HEK293 (cell line): ENCODE measurements around the gene ZNF358.

Experiments used
- CTCF ChIA-PET: fragments of 350-600 bp; formaldehyde crosslinking; extraction: SDS; loops from one replicate; lab custom pipeline; 2021; ENCODE audit warnings: antibody characterized with exemption; lab: Yijun Ruan, JAX
- POLR2A ChIA-PET: fragments of 300-600 bp; formaldehyde crosslinking; extraction: SDS; loops from one replicate; lab custom pipeline; 2020; ENCODE audit warnings: antibody characterized with exemption, inconsistent platforms; lab: Yijun Ruan, JAX
- H3K27ac ChIP-seq: fragments of 200-500 bp; sonication (Bioruptor generic); 2 replicates; pipeline ENCODE4 v1.5.1; 2014; ENCODE audit warnings: low read depth, low read length, control low read depth, inconsistent platforms; ENCODE audit errors: extremely low read depth
- H3K36me3 ChIP-seq, 2 experiments: fragments of 200-500 bp in 1 of 2; sonication (Bioruptor generic) in 1 of 2; 1 replicate in 1 of 2; 2 replicates in 1 of 2; pipeline ENCODE4 v1.5.1; 2014 to 2017; ENCODE audit warnings: inconsistent platforms in 2 of 2, low read length in 2 of 2; ENCODE audit not compliant: control insufficient read depth in 2 of 2, insufficient read depth in 1 of 2
- H3K4me1 ChIP-seq: fragments of 200-500 bp; sonication (Bioruptor generic); 2 replicates; pipeline ENCODE4 v1.5.1; 2014; ENCODE audit warnings: mild to moderate bottlenecking, low read length, inconsistent platforms; ENCODE audit not compliant: control insufficient read depth, insufficient read depth
- H3K4me3 ChIP-seq: 2 replicates; pipeline ENCODE4 v1.5.1; 2011; ENCODE audit warnings: low read depth, mild to moderate bottlenecking, control low read depth, low read length, moderate library complexity
- H3K9me3 ChIP-seq: fragments of 200-500 bp; sonication (Bioruptor generic); 2 replicates; pipeline ENCODE4 v1.5.1; 2014; ENCODE audit warnings: low read depth, low read length, inconsistent platforms; ENCODE audit not compliant: control insufficient read depth, insufficient read depth
- BCL11A ChIP-seq: fragments of 450-650 bp; formaldehyde crosslinking; IDR thresholded peaks from 2 replicates; pipeline ENCODE4 v1.5.1; 2016; ENCODE audit warnings: low read depth, missing biosample characterization, missing genetic modification characterization
- BCL11B ChIP-seq: fragments of 450-650 bp; formaldehyde crosslinking; IDR thresholded peaks from 2 replicates; pipeline ENCODE4 v1.5.1; 2016; ENCODE audit warnings: low read depth, missing biosample characterization, missing genetic modification characterization
- KLF9 ChIP-seq: fragments of 450-650 bp; formaldehyde crosslinking; IDR thresholded peaks from 2 replicates; pipeline ENCODE4 v1.5.1; 2016; ENCODE audit warnings: missing biosample characterization, missing genetic modification characterization, low read depth
- OSR2 ChIP-seq: fragments of 450-650 bp; formaldehyde crosslinking; IDR thresholded peaks from 2 replicates; pipeline ENCODE4 v1.5.1; 2016; ENCODE audit warnings: missing biosample characterization, missing genetic modification characterization
- PRDM1 ChIP-seq: fragments of 450-650 bp; formaldehyde crosslinking; IDR thresholded peaks from 2 replicates; pipeline ENCODE4; 2016; ENCODE audit warnings: missing biosample characterization, missing genetic modification characterization
- REST ChIP-seq: fragments of 450-650 bp; formaldehyde crosslinking; IDR thresholded peaks from 2 replicates; pipeline ENCODE4 v1.5.1; 2016; ENCODE audit warnings: missing biosample characterization, missing genetic modification characterization
- YY1 ChIP-seq: fragments of 450-650 bp; formaldehyde crosslinking; IDR thresholded peaks from 2 replicates; pipeline ENCODE4 v1.5.1; 2018; ENCODE audit warnings: missing biosample characterization, missing genetic modification characterization
- ZNF2 ChIP-seq: fragments of 450-650 bp; formaldehyde crosslinking; IDR thresholded peaks from 2 replicates; pipeline ENCODE4 v1.5.1; 2016; ENCODE audit warnings: missing biosample characterization, missing genetic modification characterization
- ZNF274 ChIP-seq, 2 experiments: fragments of 200-500 bp in 1 of 2; fragments of 450-650 bp in 1 of 2; sonication (Bioruptor generic) in 1 of 2; formaldehyde crosslinking in 1 of 2; IDR thresholded peaks; 2 replicates each; pipeline versions ENCODE4 v1.5.1 to v1.6.1; 2014 to 2016; ENCODE audit warnings: borderline replicate concordance in 1 of 2, inconsistent platforms in 1 of 2, low read length in 1 of 2, missing biosample characterization in 1 of 2, missing genetic modification characterization in 1 of 2
- ZNF341 ChIP-seq: fragments of 450-650 bp; formaldehyde crosslinking; IDR thresholded peaks from 2 replicates; pipeline ENCODE4; 2016; ENCODE audit warnings: low read depth, missing biosample characterization, missing genetic modification characterization
- ZNF549 ChIP-seq: fragments of 450-650 bp; IDR thresholded peaks from 2 replicates; pipeline ENCODE4 v1.5.1; 2018; ENCODE audit warnings: missing biosample characterization, missing genetic modification characterization, mild to moderate bottlenecking, inconsistent platforms, moderate library complexity
- ZNF600 ChIP-seq: fragments of 450-650 bp; formaldehyde crosslinking; IDR thresholded peaks from 2 replicates; pipeline ENCODE4 v1.5.1; 2016; ENCODE audit warnings: missing biosample characterization, missing genetic modification characterization
- ZNF623 ChIP-seq: fragments of 450-650 bp; formaldehyde crosslinking; IDR thresholded peaks from 2 replicates; pipeline ENCODE4 v1.5.1; 2016; ENCODE audit warnings: missing biosample characterization, missing genetic modification characterization
- ZNF658 ChIP-seq: fragments of 450-650 bp; formaldehyde crosslinking; IDR thresholded peaks from 2 replicates; pipeline ENCODE4; 2016; ENCODE audit warnings: missing biosample characterization, missing genetic modification characterization
- ZNF776 ChIP-seq: fragments of 450-650 bp; formaldehyde crosslinking; IDR thresholded peaks from 2 replicates; pipeline ENCODE4 v1.5.0; 2017; ENCODE audit warnings: missing biosample characterization, missing genetic modification characterization, borderline replicate concordance
- ZXDB ChIP-seq: fragments of 450-650 bp; formaldehyde crosslinking; IDR thresholded peaks from 2 replicates; pipeline ENCODE4 v1.5.1; 2016; ENCODE audit warnings: missing biosample characterization, missing genetic modification characterization
- TF ChIP-seq, protein P1 (sequence below): fragments of 450-650 bp; formaldehyde crosslinking; conservative IDR thresholded peaks from 2 replicates; pipeline ENCODE4 v1.5.1; 2016; ENCODE audit warnings: low read depth, missing biosample characterization, missing genetic modification characterization

Gene ZNF358

GRCh38 chr19:7529246-7529600 is 13.3 kb downstream of the ZNF358 start:
- ChIA-PET CTCF (no interaction called here), POLR2A (no interaction called here)
- peaks cover 0 to 43% of the 10 kb centered on the region in 2 experiments; a peak in 2 of 3 replicates for H3K36me3 ChIP-seq

DNA sequence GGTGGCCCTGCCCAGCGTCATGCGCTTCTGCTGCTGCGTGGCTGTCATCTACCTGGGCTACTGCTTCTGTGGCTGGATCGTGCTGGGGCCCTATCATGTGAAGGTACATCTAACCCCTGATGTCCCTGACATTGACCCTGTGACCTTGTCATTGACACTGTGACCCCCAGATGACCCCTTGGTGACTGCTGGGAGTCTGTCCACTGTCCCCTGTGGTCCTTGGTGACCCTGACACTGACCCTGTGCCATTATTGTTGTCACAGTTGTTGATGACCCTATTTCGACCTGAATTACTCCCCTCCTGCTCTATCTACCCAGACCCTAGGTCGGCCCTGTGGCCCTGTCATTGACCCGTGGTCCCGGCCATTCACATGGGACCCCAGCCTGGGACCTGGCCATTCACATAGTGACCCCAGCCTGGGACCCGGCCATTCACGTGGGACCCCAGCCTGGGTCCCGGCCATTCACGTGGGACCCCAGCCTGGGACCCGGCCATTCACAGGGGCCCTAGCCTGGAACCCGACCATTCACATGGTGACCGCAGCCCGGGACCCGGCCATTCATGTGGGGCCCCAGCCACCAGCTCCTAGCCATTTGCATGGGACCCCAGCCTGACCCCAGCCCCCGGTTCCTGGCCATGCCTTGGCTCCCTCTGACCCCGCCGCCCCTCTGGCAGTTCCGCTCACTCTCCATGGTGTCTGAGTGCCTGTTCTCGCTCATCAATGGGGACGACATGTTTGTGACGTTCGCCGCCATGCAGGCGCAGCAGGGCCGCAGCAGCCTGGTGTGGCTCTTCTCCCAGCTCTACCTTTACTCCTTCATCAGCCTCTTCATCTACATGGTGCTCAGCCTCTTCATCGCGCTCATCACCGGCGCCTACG is 13.9 kb downstream of the ZNF358 start:
- Histone ChIP-seq H3K9me3 (no peaks in the 10 kb centered on the region), H3K4me3 (no peak overlapping the region), H3K27ac (no peak overlapping the region), H3K36me3 (peaks cover 0 to 43% of the 10 kb centered on the region in 2 experiments; a peak in 2 of 3 replicates), H3K4me1 (no peaks in the 10 kb centered on the region)
- CTCF ChIA-PET, result no interaction called here
- TF ChIP-seq BCL11A (tag by site-specific recombination) (0 out of 2 replicates have a peak, but pooled peaks have one; percentile 54), ZNF2 (tag by site-specific recombination) (no peak), BCL11B (peak; percentile 83), ZNF274 (IDR thresholded peaks at IDR 0.05; ENCODE audit: low read length) (no peak), ZNF274 (tag by site-specific recombination; IDR thresholded peaks at IDR 0.05; ENCODE audit: borderline replicate concordance) (no peak)
- POLR2A ChIA-PET, result no interaction called here

More at GRCh38 chr19:7529246-7529600, 13.3 kb downstream of the ZNF358 start:
- Histone ChIP-seq H3K4me3 (no peak overlapping the region), H3K27ac (no peak overlapping the region), H3K9me3 (no peaks in the 10 kb centered on the region), H3K4me1 (no peaks in the 10 kb centered on the region)
- TF ChIP-seq KLF9 (tag by site-specific recombination) (0 out of 2 replicates have a peak, but pooled peaks have one; percentile 40), PRDM1 (no peak)

DNA sequence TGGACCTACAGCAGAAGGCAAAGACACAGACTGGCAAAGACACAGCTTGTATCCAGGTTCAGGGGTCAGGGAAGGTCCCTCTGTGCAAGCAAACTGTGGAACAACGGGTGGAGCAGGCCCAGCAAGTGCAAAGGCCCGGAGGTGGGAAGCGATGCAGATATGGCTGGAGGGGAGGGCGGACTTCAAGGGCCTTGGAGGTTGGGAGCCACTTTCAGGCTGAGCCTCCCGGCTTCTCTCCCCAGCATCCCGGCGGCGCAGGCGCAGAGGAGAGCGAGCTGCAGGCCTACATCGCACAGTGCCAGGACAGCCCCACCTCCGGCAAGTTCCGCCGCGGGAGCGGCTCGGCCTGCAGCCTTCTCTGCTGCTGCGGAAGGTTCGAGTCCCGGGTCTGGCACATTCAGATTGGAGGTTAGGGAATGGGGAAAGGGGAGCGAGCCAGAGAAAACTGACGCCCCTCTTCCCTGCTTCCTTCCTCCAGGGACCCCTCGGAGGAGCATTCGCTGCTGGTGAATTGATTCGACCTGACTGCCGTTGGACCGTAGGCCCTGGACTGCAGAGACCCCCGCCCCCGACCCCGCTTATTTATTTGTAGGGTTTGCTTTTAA is 17.5 kb downstream of the ZNF358 start:
- Histone ChIP-seq H3K27ac (no peak overlapping the region), H3K4me1 (no peaks in the 10 kb centered on the region), H3K4me3 (peak overlapping the region; percentile 4; the same call in 1 of the 2 replicates), H3K9me3 (no peaks in the 10 kb centered on the region), H3K36me3 (peaks cover 0 to 24% of the 10 kb centered on the region in 2 experiments; a peak in 2 of 3 replicates)
- TF ChIP-seq ZNF658 (tag by site-specific recombination) (no peak), ZNF600 (tag by site-specific recombination) (peak; percentile 52), ZNF623 (tag by site-specific recombination) (peak; percentile 91), REST (tag by site-specific recombination) (no peak)
- POLR2A ChIA-PET, result interaction anchor here (1.8 to 2.4 kb wide), 2 partner anchors 11 to 27 kb away, joined by 5 to 12 read pairs; partner anchors contain the start of gene MCOLN1
- CTCF ChIA-PET, result no interaction called here

DNA sequence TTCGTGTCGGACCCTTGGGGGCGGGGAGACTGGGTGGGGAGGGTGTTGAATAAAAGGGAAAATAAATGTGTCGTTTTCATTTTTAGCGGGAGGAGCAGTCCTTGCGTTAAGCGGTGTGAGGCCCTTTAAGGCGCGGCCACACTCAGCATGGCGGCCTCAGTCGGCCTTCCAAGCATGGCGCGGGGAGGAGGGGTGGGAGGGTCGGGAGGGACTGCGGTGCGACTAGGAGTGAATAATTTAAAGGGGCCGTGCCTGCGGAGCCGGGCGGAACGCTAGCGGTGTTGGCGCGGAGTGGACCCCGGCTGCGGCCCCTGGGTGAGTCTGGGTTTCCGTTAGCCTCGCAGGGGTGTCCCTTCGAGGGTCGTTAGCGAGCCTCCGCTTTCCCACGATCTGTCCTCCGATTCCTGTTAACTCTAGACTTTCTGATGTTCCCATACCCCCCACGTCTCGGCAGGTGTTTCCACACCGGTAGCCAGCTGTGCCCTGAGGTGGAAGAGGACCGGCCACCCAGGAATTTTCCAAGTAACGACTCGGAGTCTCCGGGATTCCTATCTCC is 18.1 kb downstream of the ZNF358 start:
- peak overlapping the region; percentile 82 for H3K4me3 ChIP-seq
- H3K36me3 ChIP-seq, result peaks cover 0 to 22% of the 10 kb centered on the region in 2 experiments; a peak in 2 of 3 replicates
- ChIA-PET POLR2A (interaction anchor here (0.6 to 3.4 kb wide), 5 partner anchors 7 to 154 kb away, joined by 3 to 27 read pairs (median 4); partner anchors contain the start of genes MCOLN1 and ZNF358), CTCF (interaction anchor here (0.6 to 1.1 kb wide), 3 partner anchors 34 to 273 kb away, joined by 3 to 4 read pairs (median 3); no protein-coding TSS in a partner anchor)
- peak overlapping the region; percentile 39; the same call in 1 of the 2 replicates for H3K27ac ChIP-seq
- H3K4me1 ChIP-seq, result no peaks in the 10 kb centered on the region
- H3K9me3 ChIP-seq, result no peaks in the 10 kb centered on the region
- TF ChIP-seq ZNF776 (tag by site-specific recombination), result no peak
- TF ChIP-seq ZNF549 (tag by site-specific recombination), result no peak
- TF ChIP-seq OSR2 (tag by site-specific recombination), result 0 out of 2 replicates have a peak, but pooled peaks have one; percentile 8
- TF ChIP-seq YY1 (tag by site-specific recombination), result peak; percentile 88
- peak; percentile 6; the same call in 1 of the 2 replicates for TF ChIP-seq ZNF341 (tag by site-specific recombination)
- peak; percentile 48; the same call in 1 of the 2 replicates for TF ChIP-seq ZXDB (tag by site-specific recombination)
- TF ChIP-seq, protein P1, sequence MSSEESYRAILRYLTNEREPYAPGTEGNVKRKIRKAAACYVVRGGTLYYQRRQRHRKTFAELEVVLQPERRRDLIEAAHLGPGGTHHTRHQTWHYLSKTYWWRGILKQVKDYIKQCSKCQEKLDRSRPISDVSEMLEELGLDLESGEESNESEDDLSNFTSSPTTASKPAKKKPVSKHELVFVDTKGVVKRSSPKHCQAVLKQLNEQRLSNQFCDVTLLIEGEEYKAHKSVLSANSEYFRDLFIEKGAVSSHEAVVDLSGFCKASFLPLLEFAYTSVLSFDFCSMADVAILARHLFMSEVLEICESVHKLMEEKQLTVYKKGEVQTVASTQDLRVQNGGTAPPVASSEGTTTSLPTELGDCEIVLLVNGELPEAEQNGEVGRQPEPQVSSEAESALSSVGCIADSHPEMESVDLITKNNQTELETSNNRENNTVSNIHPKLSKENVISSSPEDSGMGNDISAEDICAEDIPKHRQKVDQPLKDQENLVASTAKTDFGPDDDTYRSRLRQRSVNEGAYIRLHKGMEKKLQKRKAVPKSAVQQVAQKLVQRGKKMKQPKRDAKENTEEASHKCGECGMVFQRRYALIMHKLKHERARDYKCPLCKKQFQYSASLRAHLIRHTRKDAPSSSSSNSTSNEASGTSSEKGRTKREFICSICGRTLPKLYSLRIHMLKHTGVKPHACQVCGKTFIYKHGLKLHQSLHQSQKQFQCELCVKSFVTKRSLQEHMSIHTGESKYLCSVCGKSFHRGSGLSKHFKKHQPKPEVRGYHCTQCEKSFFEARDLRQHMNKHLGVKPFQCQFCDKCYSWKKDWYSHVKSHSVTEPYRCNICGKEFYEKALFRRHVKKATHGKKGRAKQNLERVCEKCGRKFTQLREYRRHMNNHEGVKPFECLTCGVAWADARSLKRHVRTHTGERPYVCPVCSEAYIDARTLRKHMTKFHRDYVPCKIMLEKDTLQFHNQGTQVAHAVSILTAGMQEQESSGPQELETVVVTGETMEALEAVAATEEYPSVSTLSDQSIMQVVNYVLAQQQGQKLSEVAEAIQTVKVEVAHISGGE (tag by site-specific recombination), result peak; percentile 18; the same call in 1 of the 2 replicates
